Measurements from ENCODE around the gene S100A7.
"Not testable (repeated sequence)": the region's sequence is repeated elsewhere in the genome, so short reads cannot be mapped to it uniquely, and the experiment has no call there.

S100A7 gene

GRCh38 chr1:153475282-153475681, 14.8 kb upstream of the S100A7 start:
- DNase-seq, result no peak

DNA sequence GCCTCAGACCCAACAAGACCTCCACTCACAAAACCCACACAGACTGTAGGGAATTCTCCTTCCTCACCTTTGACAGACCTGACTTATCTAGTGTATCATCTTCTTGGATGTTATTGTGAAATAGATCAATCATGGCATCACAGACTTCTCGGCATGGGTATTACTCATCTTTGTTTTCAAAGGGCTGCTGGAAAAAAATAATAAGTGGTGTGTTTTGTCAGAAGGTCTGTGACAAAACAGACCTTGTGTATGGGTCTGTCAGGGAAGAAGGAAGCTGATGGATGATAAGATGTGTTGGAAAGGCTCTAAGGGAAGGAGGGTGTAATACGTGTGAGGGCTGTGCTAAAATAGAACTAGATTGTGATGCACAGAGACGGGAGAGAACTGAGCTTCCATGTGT, 13.9 kb upstream of the S100A7 start:
- DNase-seq, result no peak

- no peak for DNase-seq
Observed at GRCh38 chr1:153470707-153471106, 10.3 kb upstream of the S100A7 start.

- peak; percentile 49 for DNase-seq
Observed at GRCh38 chr1:153466908-153467307, 6.5 kb upstream of the S100A7 start.

DNA sequence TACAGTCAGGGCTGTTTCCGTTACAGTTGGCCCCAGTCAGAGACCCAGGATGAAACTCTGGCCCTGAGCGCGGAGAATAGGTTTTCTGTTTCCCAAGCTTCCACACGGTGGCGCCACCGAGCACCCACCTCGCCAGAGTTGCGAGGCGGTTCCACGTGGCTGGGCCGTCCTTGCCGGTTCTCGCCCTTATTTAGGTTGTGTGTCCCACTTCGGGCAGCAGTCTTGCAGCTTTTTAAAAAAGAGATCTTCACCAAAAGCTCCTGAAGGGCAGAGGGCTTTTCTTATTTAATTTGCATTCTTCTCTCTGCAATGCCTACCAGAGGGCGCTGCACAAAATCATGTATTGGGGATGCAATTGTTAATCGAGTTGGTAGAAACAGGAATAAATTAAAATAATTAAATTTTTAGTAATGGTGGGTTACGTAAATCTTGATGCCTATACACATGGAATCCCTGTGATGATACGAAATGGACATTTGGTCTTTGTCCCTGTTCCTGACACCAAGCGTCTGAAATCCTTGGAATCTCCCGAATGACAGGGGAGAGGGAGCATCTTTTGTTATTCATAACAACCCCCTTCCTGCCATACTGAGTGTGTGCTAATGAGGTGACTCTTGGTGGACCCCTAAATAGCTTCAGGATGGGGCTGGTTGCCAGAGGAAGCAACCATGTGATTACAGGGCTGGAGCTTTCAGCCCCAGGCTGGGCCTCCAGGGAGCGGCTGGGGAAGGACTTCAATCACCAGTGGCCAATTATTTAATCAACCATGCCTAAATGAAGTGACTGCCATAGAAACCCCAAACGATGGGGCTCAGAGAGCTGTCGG, 5.6 kb upstream of the S100A7 start:
- peak; percentile 31 for DNase-seq

GRCh38 chr1:153462741-153463140, 2.3 kb upstream of the S100A7 start:
- DNase-seq, result not testable (repeated sequence)

DNA sequence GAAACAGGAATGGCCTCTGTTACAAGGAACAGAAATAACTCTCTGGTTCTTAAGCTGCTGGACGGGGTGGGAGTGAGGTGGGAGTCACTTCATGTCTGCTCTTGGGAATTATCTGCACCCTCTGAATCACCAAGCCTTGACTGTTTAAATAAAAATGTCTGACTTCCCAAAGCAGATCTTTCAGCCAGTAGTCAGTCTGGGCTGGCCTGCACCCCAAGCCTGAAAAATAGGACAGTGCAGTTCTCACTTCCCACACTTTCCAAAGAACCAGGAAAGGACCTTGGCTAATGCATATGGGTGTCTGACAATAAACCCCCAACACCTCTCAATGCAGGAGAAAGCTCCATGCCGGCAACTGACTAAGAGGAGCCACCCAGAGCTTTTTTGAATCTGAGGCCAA, 796 bp downstream of the S100A7 start:
- DNase-seq, result no peak

GRCh38 chr1:153456396-153456795, 4.1 kb downstream of the S100A7 start:
- no peak for DNase-seq

DNA sequence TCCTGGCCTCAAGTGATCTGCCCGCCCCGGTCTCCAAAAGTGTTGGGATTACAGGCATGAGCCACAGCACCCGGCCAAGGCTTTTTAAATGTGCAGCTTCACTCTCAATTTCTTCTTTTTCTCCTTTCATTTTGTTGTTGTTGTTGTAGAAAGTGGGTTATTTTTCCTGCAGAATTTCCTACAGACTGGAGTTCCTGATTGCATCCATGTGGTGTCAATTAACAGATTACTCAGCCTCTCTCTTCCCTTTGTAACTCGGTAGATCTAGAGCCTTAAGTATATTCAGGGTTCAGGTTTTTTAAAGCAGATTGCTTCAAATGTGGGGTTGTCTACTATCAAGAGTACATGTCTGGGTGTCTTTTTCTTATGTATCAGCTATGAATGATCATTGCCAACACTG, 11.6 kb downstream of the S100A7 start:
- DNase-seq, result peak; percentile 8

- peak; percentile 49 for DNase-seq
Observed at GRCh38 chr1:153447498-153448170, 12.8 kb downstream of the S100A7 start.

GRCh38 chr1:153444078-153444477, 16.4 kb downstream of the S100A7 start:
- no peak for DNase-seq

GRCh38 chr1:153443486-153443885, 17.0 kb downstream of the S100A7 start:
- DNase-seq, result no peak

DNA sequence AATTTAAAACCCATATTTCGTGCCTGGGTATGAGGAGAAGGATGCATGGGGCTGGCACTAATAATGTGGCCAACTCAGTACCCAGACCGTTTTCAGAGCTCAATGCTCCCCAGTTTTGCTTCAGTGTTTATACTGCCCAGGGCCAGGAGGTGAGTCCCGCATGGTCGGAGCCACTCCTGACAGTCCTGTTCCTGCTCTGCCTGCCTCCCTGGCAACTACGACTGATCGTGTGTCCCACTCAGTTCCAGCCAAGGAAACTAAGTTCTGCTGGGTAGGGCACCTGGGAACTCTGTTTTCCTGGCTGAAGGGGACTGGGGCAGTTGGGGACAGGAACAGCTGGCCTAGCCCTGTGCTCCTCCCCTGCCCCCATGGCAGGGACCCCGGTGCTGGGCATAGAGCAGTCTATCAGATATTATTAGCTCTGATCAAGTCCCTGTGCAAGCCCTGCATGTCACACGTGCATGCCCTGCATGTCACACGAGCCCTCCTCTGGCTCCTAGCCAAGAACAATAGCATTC, 19.2 kb downstream of the S100A7 start:
- no peak for DNase-seq

GRCh38 chr1:153439273-153439672, 21.2 kb downstream of the S100A7 start:
- DNase-seq, result no peak

DNA sequence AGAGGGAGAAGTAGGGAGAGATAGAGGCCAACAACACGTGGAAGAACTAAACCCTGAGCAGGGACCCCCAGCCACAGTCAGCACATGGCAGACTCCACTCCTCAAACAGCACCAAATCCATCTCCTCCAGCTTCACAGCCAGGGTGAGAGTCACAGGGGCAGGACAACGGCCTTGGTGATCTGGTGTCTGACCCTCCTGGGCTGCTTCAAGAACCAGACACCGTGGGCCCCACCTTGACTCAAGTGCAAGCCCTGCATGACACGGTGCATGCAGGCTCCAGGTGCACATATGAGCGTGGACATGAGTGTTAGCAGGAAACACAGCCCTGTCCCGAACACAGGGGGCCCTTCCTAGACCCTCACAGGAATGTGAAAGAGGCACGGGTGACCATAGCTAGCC, 21.9 kb downstream of the S100A7 start:
- DNase-seq, result no peak

DNA sequence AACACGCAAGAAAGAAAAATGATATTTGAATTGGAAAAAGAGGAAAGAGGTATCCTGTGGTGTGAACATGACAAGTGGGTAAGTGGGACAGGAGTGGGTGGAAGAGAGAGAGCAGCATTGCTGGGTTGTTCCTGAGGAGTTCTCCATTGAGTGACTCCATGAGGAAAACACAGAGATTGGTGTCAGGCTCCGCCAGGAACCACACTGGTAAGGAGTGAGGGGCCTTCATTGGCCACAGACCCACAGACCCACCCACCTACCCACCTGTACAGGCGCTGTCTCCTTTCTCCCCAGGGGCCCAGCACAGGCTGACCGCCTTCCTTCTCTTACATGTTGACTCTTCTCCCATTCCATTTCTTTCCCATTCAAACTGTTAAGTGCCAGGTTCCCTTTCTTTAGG, 23.2 kb downstream of the S100A7 start:
- no peak for DNase-seq

- DNase-seq, result no peak
Observed at GRCh38 chr1:153434746-153435455, 25.6 kb downstream of the S100A7 start.

GRCh38 chr1:153432874-153433681, 27.4 kb downstream of the S100A7 start:
- no peak for DNase-seq

- DNase-seq, result no peak
Observed at GRCh38 chr1:153431928-153432327, 28.5 kb downstream of the S100A7 start.

- no peak for DNase-seq
Observed at GRCh38 chr1:153431427-153431826, 29.0 kb downstream of the S100A7 start.

- DNase-seq, result no peak
Observed at GRCh38 chr1:153431002-153431401, 29.4 kb downstream of the S100A7 start.

DNA sequence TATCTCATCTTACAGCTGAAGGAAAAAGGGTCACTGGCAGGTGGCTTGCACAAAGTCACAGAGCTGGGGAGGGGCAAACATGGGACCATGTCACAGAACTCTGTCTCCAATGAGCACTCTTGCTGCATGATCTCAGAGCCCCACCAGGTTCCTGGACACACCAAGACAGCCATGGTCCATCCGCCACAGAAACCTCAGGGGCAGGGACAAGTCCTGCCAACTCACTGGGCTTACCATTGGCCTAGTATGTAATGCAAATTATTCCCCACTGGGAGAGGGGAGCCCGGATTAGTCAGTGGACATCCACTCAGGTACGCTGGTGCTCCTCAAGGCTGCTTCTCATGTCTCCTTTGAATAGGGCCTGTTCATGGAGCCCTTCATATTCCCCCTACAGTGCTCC, 29.9 kb downstream of the S100A7 start:
- DNase-seq, result no peak

DNA sequence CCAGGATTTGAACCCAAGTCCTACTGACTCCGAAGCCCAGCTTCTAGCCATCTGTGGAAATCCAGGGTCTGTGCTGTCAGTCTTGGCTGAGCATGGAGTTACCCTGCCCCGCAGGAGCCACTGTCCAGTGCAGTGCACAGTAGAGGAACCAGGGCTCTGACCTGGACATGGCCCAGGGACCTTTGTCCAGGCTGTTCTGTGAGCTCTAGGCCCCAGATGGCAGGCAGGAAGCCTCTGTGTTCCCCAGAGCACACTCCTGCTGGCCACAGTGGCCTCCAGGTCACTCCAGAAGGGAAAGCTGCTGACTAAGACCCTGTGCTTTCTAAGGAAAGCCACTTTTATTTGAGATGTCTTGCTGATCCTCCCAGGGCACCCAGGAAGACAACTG, 30.3 kb downstream of the S100A7 start:
- DNase-seq, result no peak

Data from fibroblast of upper back skin (primary cell).